GM23248 (cell line): ENCODE measurements around the gene CNOT6. TPM values are rescaled to one million over a fixed set of nuclear protein-coding genes. Genes with fewer than 3 reads are reported as not detected.
A peak's percentile ranks its signal among the peaks of the same experiment; 100 is the strongest.
"Not testable (repeated sequence)": the region's sequence is repeated elsewhere in the genome, so short reads cannot be mapped to it uniquely, and the experiment has no call there.

Experiments used
- DNase-seq: peaks from one replicate; pipeline ENCODE4 v3.0.0-alpha.2; 2015
- H2AFZ ChIP-seq: fragments of 200-600 bp; sonication (generic); 2 replicates; pipeline ENCODE4 v1.6.1; 2016; ENCODE audit warnings: antibody characterized with exemption
- H3F3A ChIP-seq: fragments of 200-600 bp; sonication (generic); 2 replicates; pipeline ENCODE4 v1.6.1; 2016; ENCODE audit warnings: mild to moderate bottlenecking, antibody characterized with exemption, mixed run types; ENCODE audit not compliant: insufficient read depth
- H3K27ac ChIP-seq: fragments of 200-600 bp; sonication (generic); 2 replicates; pipeline ENCODE4 v1.5.1; 2016; ENCODE audit warnings: mild to moderate bottlenecking
- H3K27me3 ChIP-seq: fragments of 200-600 bp; sonication (generic); replicated peaks from 2 replicates; pipeline ENCODE4 v1.6.1; 2016; ENCODE audit warnings: mild to moderate bottlenecking; ENCODE audit not compliant: insufficient read depth
- H3K36me3 ChIP-seq: fragments of 200-600 bp; sonication (generic); 2 replicates; pipeline ENCODE4 v1.6.1; 2016; ENCODE audit warnings: low read depth, mild to moderate bottlenecking
- H3K4me1 ChIP-seq: fragments of 200-600 bp; sonication (generic); 2 replicates; pipeline ENCODE4 v1.6.1; 2016; ENCODE audit warnings: mild to moderate bottlenecking; ENCODE audit not compliant: insufficient read depth
- H3K4me2 ChIP-seq: fragments of 200-600 bp; sonication (generic); one replicate; pipeline ENCODE4 v1.6.1; 2016; ENCODE audit warnings: mild to moderate bottlenecking; ENCODE audit not compliant: unreplicated experiment
- H3K4me3 ChIP-seq: fragments of 200-600 bp; sonication (generic); 2 replicates; pipeline ENCODE4 v1.5.1; 2016; ENCODE audit warnings: mild to moderate bottlenecking
- H3K79me2 ChIP-seq: fragments of 200-600 bp; sonication (generic); 2 replicates; pipeline ENCODE4 v1.6.1; 2016; ENCODE audit warnings: mild to moderate bottlenecking; ENCODE audit not compliant: insufficient read depth
- H3K9ac ChIP-seq: fragments of 200-600 bp; sonication (generic); 2 replicates; pipeline ENCODE4 v1.6.1; 2016; ENCODE audit warnings: mild to moderate bottlenecking
- H3K9me2 ChIP-seq: fragments of 200-600 bp; sonication (generic); 2 replicates; pipeline ENCODE4 v1.6.1; 2016; ENCODE audit warnings: mixed run types, mild to moderate bottlenecking, moderate library complexity; ENCODE audit not compliant: insufficient read depth
- H3K9me3 ChIP-seq: fragments of 200-600 bp; sonication (generic); one replicate; pipeline ENCODE4 v1.6.1; 2017; ENCODE audit warnings: low read depth
- H4K20me1 ChIP-seq: fragments of 200-600 bp; sonication (generic); 2 replicates; pipeline ENCODE4 v1.6.0; 2016; ENCODE audit not compliant: insufficient read depth
- EZH2 ChIP-seq: fragments of 200-600 bp; sonication (generic); IDR thresholded peaks from 2 replicates; pipeline ENCODE4 v1.6.1; 2018; ENCODE audit warnings: antibody characterized with exemption, mild to moderate bottlenecking; ENCODE audit not compliant: insufficient read depth, poor library complexity, severe bottlenecking
- EZH2phosphoT487 ChIP-seq: fragments of 200-600 bp; sonication (generic); IDR thresholded peaks from 2 replicates; pipeline ENCODE4 v1.6.1; 2018; ENCODE audit warnings: antibody characterized with exemption, moderate library complexity, mild to moderate bottlenecking, low read depth; ENCODE audit not compliant: insufficient read depth
- WGBS, 2 experiments: methylation state at CpG; one replicate each; pipeline ENCODE4 v1.1.6; 2015 to 2017; ENCODE audit warnings: low lambda C conversion rate in 2 of 2, low coverage in 1 of 2; ENCODE audit errors: missing lambda C conversion rate in 2 of 2; 5-methylcytosine and 5-hydroxymethylcytosine counted together
- in situ Hi-C: fragments of 300-500 bp; cut with MboI; formaldehyde crosslinking; loops from 2 replicates; pipeline ENCODE4 v1.15.0; 2020
- polyA plus RNA-seq: library from polyadenylated mRNA; unstranded; fragments of >200 nt; fragmentation: Nextera tagmentation; extraction: Ambion mirVana; gene quantifications from 2 replicates; pipeline ENCODE4 v1.2.1, GENCODE V29; 2016
- total RNA-seq: library from RNA; depleted of rRNA; stranded (reverse); fragments of >200 nt; shearing (Covaris generic); gene quantifications from 2 replicates; pipeline ENCODE4 v1.2.3, GENCODE V29; 2014; rRNA removed

The CNOT6 gene
- total RNA-seq (7.7 and 7.8 TPM in 2 replicates), polyA plus RNA-seq (5.3 and 5.4 TPM in 2 replicates)

DNA sequence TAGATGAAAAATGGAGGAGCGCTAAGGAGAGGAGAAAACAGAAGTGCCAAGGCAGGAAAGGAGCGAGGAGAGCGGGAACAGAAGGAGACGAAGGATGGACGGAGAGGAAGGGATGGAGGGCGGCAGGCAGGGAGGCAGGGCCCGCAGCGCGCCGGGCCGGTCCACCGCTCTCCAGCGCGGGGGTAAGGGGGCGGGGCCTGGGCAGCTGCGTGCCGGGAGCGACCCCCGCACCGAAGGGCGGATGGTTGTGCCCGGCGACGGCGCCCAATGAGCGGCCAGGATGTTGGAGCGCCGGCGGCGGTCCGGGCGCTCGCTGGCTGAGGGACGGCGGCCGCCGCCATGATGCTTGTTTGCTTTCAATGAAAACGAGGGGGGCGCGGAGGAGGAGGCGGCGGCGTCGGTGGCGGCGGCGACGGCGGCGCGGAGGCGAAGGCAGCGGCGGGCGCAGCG, at the start of gene CNOT6:
TSS of gene CNOT6 (plus strand) at position 320 of the 450 bp plus-strand sequence. CDS start 34,898 bp downstream, outside the sequence.
- Histone ChIP-seq H3K9me2 (no peaks in the 10 kb centered on the region), H3F3A (no peaks in the 10 kb centered on the region), H3K4me1 (peaks cover 7% of the 10 kb centered on the region; the same call in 1 of the 2 replicates), H3K4me2 (peak within 1 kb of the TSS; percentile 90), H3K79me2 (peaks cover 44% of the 10 kb centered on the region), H3K9ac (peak within 1 kb of the TSS; percentile 88), H3K9me3 (no peaks in the 10 kb centered on the region), H3K4me3 (peak within 1 kb of the TSS; percentile 78), H4K20me1 (no peaks in the 10 kb centered on the region), H3K36me3 (no peaks in the 10 kb centered on the region), H3K27me3 (no peaks in the 10 kb centered on the region), H2AFZ (peak within 1 kb of the TSS; percentile 94), H3K27ac (peak within 1 kb of the TSS; percentile 72)
- TF ChIP-seq EZH2phosphoT487 (no peak), EZH2 (no peak)
- WGBS, 2 experiments, result 1 to 2% methylated on average over 40 to 49 of the region's 56 CpGs
- in situ Hi-C loops, result no loop called here
- peak; percentile 96 for DNase-seq

DNA sequence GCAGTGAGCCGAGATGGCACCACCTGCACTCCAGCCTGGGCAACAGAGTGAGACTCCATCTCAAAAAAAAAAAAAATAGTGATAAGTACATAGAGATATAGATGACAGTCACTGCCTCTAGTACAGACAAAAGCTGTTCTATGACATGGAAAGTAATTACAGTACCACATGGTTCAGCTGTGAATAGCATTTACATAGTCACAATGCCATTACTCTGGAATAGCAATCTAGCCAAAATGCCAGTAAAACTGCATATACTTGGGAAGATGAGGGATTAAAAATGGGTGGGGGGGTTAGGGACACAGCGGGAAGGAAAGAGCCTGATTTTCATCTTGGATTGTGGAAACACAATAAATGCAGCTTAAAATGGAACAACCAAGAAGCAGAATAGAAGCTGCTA, 39.4 kb upstream of the CNOT6 start:
- no peak overlapping the region for H3K4me2 ChIP-seq
- no peak overlapping the region for H3K4me3 ChIP-seq
- in situ Hi-C loops, result no loop called here
- H3K36me3 ChIP-seq, result no peaks in the 10 kb centered on the region
- no peaks in the 10 kb centered on the region for H3F3A ChIP-seq
- H3K27ac ChIP-seq, result no peak overlapping the region
- H3K27me3 ChIP-seq, result peaks cover 17% of the 10 kb centered on the region; the same call in 1 of the 2 replicates
- WGBS, 2 experiments, result 41 to 46% methylated on average over 2 of the region's 2 CpGs
- H3K4me1 ChIP-seq, result no peaks in the 10 kb centered on the region
- H3K9me2 ChIP-seq, result no peaks in the 10 kb centered on the region
- no peaks in the 10 kb centered on the region for H4K20me1 ChIP-seq
- H3K79me2 ChIP-seq, result no peaks in the 10 kb centered on the region
- no peak for TF ChIP-seq EZH2phosphoT487
- no peak for TF ChIP-seq EZH2
- no peaks in the 10 kb centered on the region for H3K9me3 ChIP-seq
- no peak overlapping the region for H2AFZ ChIP-seq
- H3K9ac ChIP-seq, result no peak overlapping the region
- DNase-seq, result no peak

DNA sequence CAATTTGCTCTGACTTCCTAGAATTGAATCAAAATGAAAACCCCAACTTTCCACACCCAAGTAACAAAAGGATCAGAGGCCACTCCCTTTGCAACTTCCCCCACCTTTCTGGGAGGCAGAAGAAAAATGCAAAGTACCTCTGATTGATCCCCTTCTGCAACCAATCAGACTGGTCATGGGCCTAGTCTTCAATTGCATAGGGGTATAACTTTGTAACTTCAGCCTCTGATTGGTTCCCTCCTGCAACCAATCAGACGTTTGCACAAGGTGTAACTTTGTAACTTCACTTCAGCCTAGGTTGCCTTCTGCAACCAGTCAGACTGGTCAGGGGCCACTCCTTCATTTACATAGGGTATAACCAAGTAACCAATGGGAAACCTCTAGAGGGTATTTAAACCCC, 38.3 kb upstream of the CNOT6 start:
- in situ Hi-C loops, result no loop called here
- H3F3A ChIP-seq, result no peaks in the 10 kb centered on the region
- WGBS, 2 experiments, result 30 to 41% methylated on average over 1 of the region's 1 CpG
- H3K4me1 ChIP-seq, result no peaks in the 10 kb centered on the region
- no peaks in the 10 kb centered on the region for H3K9me3 ChIP-seq
- peaks cover 8% of the 10 kb centered on the region; the same call in 1 of the 2 replicates for H3K27me3 ChIP-seq
- DNase-seq, result no peak
- no peak overlapping the region for H3K27ac ChIP-seq
- no peak overlapping the region for H3K4me2 ChIP-seq
- H3K9ac ChIP-seq, result no peak overlapping the region
- H3K79me2 ChIP-seq, result no peaks in the 10 kb centered on the region
- no peaks in the 10 kb centered on the region for H3K9me2 ChIP-seq
- no peak overlapping the region for H3K4me3 ChIP-seq
- H2AFZ ChIP-seq, result no peak overlapping the region
- TF ChIP-seq EZH2 (no peak), EZH2phosphoT487 (no peak)
- no peaks in the 10 kb centered on the region for H4K20me1 ChIP-seq
- H3K36me3 ChIP-seq, result no peaks in the 10 kb centered on the region

DNA sequence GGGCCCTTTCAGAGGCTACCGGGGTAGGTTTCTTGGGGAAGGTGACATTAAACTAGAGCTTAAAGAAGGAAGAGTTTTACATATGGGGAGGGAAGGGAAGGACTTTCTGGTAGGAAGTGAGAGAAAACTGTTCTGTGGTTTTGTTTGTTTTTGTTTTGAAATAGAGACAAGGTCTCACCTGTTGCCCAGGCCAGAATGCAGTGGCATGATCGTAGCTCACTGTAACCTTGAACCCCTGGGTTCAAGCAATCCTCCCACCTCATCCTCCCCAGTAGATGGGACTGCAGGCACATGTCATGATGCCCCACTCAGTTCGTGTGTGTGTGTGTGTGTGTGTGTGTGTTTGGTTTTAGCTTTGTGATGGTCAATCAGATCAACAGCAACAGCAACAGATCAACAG, 37.4 kb upstream of the CNOT6 start:
- TF ChIP-seq EZH2 (no peak), EZH2phosphoT487 (no peak)
- H3K9me2 ChIP-seq, result no peaks in the 10 kb centered on the region
- H3K9me3 ChIP-seq, result no peaks in the 10 kb centered on the region
- no peak overlapping the region for H3K27ac ChIP-seq
- no peak overlapping the region for H3K4me3 ChIP-seq
- no peaks in the 10 kb centered on the region for H3F3A ChIP-seq
- no peaks in the 10 kb centered on the region for H3K4me1 ChIP-seq
- H3K79me2 ChIP-seq, result no peaks in the 10 kb centered on the region
- H3K4me2 ChIP-seq, result no peak overlapping the region
- no peak overlapping the region for H2AFZ ChIP-seq
- DNase-seq, result no peak
- WGBS, 2 experiments, result 32 to 41% methylated on average over 3 of the region's 3 CpGs
- no peak overlapping the region for H3K9ac ChIP-seq
- no peaks in the 10 kb centered on the region for H4K20me1 ChIP-seq
- in situ Hi-C loops, result no loop called here
- no peaks in the 10 kb centered on the region for H3K36me3 ChIP-seq
- H3K27me3 ChIP-seq, result peaks cover 8% of the 10 kb centered on the region; the same call in 1 of the 2 replicates

DNA sequence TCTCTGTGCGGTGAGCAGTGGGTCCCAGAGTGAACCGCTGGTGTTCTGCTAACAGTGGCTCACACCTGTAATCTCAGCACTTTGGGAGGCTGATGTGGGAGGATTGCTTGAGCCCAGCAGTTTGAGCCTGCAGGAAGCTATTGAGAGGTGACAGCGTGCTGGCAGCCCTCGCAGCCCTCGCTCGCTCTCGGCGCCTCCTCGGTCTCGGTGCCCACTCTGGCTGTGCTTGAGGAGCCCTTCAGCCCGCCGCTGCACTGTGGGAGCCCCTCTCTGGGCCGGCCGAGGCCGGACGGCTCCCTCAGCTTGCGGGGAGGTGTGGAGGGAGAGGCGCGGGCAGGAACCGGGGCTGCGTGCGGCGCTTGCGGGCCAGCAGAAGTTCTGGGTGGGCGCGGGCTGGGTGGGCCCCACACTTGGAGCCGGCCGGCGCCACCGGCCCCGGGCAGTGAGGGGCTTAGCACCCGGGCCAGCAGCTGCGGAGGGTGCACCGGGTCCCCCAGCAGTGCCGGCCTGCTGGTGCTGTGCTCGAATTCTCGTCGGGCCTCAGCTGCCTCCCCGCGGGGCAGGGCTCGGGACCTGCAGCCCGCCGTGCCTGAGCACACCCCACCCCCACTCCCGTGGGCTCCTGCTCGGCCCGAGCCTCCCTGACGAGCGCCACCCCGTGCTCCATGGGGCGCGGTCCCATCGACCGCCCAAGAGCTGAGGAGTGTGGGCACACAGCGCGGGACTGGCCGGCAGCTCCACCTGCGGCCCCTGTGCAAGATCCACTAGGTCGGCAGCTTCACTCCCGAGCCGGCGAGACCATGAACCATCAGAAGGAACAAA, 35.1 kb upstream of the CNOT6 start:
- H2AFZ ChIP-seq, H3K9me3 ChIP-seq, H3K27ac ChIP-seq, DNase-seq, H3K9ac ChIP-seq, H3K4me1 ChIP-seq, H3K79me2 ChIP-seq, H3F3A ChIP-seq, H3K4me2 ChIP-seq, H4K20me1 ChIP-seq, H3K9me2 ChIP-seq, H3K4me3 ChIP-seq, H3K36me3 ChIP-seq, in situ Hi-C loops, H3K27me3 ChIP-seq: not testable (repeated sequence)
- WGBS, 2 experiments, result 87 to 90% methylated on average over 28 to 61 of the region's 61 CpGs

DNA sequence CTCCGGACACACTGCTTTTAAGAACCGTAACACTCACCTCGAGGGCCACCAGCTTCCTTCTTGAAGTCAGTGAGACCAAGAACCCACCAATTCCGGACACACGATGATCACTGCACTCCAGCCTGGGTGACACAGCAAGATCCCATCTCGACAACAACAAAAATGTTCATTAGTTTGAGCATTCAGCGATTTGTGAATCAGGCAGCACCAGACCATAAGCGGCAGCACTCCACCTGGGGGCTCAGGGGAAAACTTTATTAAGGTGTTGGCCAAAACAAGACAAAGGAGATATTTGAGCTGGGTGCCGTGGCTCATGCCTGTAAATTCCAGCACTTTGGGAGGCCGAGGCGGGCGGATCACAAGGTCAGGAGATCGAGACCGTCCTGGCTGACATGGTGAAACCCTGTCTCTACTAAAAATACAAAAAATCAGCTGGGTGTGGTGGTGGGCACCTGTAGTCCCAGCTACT, 34.5 kb upstream of the CNOT6 start:
- H3K9me3 ChIP-seq, H3K9me2 ChIP-seq, H3K9ac ChIP-seq, H3K27ac ChIP-seq, H4K20me1 ChIP-seq, H2AFZ ChIP-seq, H3K4me1 ChIP-seq, H3F3A ChIP-seq, H3K79me2 ChIP-seq, H3K27me3 ChIP-seq, H3K36me3 ChIP-seq, H3K4me2 ChIP-seq, DNase-seq, in situ Hi-C loops, H3K4me3 ChIP-seq: not testable (repeated sequence)
- 71 to 78% methylated on average over 12 to 14 of the region's 14 CpGs for WGBS, 2 experiments
